NCI-H187 (cell line): ENCODE results near the gene OR2V1.
"Not testable (repeated sequence)": the region's sequence is repeated elsewhere in the genome, so short reads cannot be mapped to it uniquely, and the experiment has no call there.

Experiments
- DNase-seq, 2 experiments: peaks; one replicate each; lab custom pipeline; 2025; lab: John Stamatoyannopoulos, UW

The OR2V1 gene

DNA sequence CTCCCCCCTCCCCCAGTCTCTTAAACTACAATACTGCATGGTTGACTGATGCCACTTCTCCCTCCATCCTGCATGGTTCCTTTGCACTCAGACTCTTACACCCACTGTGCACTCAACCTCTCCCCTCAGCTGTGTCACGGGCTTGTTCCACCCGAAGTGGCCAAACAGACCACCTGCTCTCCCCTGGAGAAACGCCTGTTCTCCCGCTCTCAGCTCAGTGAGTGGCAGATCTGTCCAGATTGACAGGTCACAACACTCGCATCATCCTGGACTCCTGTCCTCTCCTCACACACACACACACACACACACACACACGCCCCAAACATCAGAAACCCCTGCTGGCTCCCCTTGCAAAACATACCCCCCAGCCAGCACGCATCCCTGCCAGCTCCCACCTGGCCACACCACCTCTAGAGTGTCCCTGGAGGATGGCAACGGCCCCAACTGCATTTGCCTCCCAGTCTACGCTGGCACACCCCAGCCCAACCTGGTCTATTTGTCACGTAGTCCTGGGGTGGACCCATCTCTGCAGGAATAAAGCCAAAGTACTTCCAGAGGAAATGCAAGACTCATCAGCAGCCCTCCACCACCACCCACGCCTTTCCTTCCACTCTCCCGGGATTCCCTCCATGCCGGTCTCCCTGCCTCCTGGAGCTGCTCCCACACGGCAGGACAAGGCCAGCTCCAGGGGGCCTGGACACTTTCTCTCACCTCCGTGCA, 2.9 kb downstream of the OR2V1 start:
- DNase-seq, result peak; percentile 13 to 59

DNA sequence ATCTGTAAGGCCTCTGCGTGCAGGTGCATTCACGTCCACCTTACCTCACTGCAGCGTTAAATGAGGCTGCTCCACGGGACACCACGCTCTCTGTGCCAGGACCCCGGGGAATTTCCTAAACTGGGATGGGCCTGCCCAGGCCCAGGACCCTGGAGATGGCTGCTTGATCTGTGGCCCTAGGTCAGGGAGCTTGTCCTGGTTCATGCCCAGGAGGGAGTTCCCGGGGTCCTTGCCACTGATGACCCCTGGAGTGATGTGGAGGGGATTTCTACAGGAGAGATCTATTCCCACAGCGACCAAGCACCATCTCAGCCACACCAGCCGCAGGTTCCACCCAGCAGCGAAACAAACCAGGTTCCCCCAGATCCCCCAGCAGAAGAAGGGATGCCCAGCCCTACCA, 3.5 kb downstream of the OR2V1 start:
- no peak for DNase-seq

DNA sequence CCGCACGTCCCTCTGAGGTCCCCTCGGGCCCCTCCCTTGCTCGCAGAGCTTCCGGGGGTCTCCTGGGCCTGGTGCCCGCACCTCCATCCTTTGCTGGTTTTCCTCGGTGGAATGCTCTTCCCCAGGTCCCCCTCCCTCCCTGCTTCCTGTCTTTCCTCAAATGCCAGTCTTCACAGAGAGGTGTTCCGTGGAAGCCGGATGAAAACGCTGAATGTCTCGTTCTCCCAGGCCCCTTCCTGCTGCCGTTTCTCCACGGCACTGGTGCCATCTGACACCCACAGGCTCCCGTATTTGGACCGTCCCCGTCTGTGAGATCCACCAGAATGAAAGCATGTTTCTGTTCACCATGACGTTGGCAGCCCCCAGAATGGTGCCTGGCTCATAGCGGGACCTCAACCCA, 4.1 kb downstream of the OR2V1 start:
- no peak for DNase-seq

DNA sequence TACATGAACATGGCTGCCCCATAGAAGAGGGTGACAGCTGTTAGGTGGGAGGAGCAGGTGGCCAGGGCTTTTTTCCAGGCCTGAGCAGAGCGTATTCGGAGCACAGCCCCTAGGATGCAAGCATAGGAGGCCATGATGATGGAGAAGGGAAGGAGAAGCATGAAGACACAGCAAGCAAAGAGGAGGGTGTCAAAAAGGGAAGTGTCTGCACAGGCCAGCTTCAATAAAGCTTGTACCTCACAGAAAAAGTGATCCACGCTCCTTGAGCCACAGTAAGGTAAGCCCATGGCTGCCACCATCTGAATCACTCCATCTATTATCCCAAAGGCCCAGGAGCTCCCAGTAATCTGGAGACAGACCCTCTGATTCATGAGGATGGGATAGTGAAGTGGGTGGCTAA, 6.4 kb downstream of the OR2V1 start:
- no peak for DNase-seq

DNA sequence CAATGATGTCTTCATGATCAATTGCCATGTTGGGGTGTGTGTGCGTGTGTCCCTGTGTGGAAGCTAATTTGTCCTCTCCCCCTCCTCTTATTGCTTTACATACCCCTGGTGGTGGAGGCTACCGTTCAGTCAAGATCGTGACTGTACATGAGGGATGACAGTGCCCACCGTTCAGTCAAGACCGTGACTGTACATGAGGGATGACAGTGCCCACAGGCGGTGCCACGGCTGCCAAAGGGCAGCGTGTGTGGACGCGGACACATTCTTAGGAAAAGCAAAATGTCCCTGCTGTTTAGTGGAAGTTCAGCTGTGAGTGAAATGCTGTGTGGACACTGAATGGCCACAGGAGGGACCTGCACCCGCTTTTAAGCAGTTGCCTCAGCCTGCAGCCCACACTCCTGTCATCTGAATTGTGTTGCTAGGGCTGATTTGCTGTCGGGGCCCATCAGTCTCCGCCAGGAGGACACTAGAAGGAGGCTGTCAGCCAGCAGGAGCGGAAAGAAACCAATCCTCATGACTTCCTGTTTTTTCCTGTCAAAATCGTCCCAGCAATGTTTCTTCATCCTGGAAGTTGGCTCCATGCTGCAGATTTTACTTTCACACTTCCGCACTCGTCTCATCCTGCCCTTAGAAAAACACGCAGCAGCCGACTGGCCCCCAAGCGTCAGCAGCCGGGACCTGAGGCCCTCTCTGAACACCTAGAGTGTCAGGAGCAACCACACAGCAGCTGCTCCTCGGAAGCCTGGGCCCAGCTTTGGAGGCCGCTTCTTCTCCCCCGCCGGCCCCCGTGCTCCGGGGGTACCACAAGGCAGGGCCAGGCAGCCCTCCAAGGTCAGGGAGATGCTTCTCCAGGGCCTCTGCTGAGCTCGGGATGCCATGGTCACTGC, 9.1 kb downstream of the OR2V1 start:
- no peak for DNase-seq

DNA sequence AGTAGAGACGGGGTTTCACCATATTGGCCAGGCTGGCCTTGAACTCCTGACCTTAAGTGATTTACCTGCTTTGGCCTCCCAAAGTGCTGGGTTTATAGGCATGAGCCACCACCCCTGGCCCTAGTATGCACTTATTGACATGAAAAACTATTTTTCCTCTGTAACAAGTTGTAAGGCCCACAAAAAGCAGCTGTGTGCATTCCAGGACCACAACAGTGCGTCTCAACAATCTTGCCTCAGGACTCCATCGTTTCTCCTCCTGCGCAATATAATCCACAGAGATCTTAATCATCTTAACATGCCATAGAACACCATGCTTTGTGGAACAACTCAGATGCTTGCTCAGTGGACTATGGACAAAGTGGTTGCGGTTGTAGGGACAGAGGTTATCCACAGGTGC, 10.2 kb downstream of the OR2V1 start:
- no peak for DNase-seq

DNA sequence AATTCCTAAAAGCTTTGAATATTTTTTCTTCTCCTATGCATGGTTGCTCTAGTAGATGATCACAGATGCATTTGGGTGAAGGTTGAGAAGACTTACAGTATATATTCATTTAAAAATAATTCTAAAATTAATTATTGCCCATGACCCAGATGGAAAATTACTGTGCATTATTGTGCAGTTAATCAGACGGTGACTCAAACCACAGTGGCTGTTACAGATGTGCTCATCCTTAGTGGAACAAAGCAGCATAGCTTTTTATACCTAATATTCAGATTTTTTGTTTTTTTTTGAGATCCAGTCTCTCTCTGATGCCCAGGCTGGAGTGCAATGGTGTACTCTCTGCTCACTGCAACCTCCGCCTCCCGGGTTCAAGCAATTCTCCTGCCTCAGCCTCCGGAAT, 10.7 kb downstream of the OR2V1 start:
- no peak for DNase-seq

DNA sequence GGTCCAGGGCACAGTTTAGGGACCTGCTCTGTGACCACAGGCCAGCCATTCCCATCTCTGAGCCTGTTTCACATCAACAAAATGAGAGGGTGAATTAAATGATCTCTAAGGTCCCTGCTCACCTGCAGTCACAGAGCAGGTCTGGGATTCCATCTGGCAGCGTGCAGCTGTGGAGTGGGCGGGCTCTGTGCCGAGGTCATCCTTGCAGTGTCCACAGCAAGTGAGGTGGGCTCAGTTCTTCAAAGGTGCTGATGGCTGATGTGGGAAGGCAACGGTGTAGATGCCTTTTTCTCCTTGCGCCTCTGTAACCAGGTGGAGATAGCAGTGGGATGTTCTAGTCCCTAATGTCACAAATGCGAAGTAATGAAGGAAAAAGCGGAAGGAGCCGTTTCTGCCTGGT, 11.9 kb downstream of the OR2V1 start:
- no peak for DNase-seq

DNA sequence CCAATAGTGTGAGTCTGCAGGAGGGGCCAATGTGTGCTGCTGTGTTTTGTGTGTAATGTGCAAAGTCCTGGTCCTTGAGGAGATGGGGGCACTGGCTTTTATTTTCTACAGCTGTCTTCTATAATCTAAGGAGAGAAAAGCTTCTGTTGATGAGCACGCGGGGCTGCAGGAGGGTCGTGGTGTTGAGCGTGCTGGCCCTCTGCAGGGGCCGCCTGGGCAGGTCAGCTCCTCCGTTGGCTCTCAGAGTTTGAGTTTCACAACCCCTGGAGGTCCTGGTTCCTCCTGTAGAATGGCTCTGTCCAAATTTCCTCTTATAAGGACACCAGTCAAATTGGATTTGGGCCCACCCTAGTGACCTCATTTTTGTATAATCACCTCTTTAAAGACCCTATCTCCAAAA, 12.6 kb downstream of the OR2V1 start:
- no peak for DNase-seq

DNA sequence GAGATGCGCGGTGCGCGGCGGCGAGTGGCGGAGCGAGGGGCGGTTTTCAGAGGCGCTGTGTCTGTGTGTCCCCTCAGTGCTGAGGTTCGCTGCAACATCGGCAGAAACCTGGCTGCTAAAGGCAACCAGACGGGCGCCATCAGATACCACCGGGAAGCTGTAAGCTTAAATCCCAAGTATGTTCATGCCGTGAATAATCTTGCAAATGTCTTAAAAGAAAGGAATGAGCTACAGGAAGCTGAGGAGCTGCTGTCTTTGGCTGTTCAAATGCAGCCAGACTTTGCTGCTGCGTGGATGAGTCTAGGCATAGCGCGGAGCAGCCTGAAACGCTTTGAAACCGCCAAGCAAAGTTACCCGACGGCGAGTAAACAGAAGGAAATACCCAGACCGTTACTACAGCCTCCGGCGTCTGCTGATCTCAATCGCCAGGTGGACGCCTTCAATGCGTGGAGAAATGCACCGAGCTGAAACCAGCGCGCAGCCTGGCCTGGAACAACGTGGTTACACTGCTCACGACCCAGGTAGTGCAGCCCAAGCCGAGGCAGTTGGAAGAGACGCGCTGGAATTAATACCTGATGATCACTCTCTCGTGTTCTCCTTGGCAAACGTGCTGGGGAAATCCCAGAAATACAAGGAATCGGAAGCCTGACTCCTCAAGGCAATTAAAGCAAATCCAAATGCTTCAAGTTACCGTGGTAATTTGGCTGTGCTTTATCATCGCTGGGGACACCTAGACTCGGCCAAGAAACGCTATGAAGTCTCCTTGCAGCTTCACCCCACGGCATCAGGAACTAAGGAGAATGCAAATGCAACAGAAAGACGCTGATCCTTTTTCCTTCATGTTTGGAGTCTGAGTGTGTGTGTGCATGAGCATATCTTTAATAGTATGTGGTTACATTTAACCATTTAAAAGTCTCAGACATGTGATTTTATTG, 15.9 kb downstream of the OR2V1 start:
- no peak for DNase-seq

DNA sequence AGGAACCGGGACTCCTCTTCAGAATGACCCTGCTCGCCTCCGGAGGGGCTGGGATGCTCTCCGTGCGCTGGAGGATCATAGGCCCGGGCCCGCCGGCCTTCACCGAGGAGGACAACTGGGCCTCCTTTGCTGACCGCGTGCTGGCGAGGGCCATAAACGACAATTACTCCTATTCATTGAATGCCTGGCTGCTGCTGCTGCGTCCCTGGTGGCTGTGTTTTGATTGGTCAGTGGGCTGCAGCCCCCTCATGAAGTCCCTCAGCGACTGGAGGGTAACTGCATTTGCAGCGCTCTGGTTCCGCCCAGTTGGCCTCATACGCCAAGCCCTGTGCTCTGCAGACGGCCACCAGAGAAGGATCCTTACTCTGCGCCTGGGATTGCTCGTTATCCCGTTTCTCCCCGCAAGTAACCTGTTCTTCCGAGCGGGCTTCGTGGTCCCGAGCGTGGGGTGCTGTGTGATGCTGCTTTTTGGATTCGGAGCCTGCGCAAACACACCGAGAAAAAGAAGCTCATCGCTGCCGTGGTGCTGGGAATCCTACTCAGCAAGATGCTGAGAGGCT, 16.6 kb downstream of the OR2V1 start:
- no peak for DNase-seq

DNA sequence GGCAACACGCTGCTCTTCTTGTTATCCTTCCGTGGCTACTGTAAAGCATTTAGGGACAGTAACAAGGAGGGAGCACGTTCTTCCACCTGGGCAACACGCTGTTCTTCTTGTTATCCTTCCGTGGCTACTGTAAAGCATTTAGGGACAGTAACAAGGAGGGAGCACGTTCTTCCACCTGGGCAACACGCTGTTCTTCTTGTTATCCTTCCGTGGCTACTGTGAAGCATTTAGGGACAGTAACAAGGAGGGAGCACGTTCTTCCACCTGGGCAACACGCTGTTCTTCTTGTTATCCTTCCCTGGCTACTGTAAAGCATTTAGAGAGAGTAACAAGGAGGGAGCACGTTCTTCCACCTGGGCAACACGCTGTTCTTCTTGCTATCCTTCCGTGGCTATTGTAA, 17.4 kb downstream of the OR2V1 start:
- not testable (repeated sequence) for DNase-seq

DNA sequence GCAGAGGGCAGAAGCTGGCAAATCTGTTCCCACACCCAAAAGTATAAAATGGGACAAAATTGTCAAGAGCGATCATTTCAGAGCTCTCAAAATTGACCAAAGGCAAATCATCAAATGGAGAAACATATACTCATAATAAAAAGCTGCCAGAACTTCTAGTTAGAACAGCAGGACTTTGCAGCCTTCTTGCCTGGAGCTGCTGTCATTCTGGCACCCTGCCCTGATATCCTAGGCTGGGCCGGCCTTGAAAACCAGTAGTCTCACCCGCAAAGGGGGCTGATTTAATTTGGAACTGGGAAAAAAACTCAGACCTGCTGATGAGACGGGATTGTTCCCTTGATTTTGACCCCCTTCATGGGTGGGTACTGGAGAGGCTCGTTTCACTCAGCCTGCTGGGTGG, 18.5 kb downstream of the OR2V1 start:
- no peak for DNase-seq

DNA sequence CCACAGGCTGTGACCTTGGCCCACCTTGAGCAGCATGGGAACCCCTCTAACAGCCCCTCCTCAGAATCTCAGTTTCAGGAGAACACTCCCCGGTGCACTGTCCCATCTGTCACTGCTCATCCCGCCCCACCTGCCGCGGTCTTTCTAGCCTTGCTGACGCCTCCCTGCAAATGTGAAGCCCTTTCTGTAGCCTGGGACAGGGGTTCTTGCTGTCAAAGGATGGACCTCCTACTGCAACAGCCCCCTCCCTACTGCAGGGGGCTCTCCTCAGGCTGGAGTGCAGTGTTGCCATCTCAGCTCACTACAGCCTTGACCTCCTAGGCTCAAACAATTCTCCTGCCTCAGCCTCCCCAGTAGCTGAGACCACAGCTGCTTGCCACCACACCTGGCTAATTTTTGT, 20.0 kb downstream of the OR2V1 start:
- DNase-seq, result no peak

DNA sequence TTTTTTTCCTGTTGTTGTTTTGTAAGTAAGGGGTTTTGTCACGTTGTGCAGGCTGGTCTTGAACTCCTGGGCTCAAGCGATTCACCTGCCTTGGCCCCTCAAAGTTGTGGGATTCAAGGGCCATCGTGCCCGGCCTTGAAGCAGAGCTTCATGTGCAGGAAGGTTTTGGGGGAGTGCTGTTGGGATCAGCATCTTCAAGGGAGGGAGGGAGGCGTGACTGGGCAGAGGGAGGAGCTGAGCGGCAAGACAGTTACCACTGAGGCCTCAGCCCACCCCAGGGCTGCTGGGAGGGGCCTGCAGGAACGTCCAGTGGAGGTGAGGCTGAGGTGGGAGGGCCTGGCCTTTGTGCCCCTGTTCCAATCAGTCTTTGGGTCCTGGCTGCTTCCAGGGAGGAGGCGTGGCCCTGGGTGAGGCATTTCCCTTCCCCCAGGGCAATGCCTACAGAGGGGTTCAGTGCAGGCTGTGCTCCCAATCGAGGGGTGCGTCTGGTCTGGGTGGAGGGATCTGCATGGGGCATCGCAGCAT, 21.4 kb downstream of the OR2V1 start:
- no peak for DNase-seq

DNA sequence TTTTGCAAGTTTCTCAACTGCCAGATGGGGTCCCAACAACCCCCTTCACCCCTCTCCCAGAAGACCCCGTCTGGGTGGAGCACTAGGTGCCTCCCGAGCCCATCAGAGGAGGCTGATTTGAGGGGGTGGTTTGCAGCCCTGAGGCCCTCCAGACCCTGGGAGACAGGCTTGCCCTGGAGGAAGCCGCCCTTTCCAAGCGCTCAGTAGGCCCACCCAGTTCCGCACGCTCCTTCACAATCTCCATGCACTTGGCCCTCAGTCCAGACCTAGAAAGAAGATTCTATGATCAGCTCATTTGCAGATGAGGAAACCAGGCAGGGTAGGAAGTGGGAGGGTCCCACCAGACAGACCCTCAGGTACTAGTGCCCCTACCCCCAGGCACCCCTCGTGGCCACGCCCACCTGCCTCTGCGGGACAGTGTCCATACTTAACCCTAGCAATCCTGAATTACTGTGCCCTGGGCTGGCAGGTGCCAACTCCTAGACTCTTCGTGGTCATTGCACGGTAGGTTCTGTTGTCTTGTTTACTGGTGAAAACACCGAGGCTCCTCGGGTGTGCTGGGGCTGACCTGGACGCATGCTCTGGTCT, 22.3 kb downstream of the OR2V1 start:
- no peak for DNase-seq

DNA sequence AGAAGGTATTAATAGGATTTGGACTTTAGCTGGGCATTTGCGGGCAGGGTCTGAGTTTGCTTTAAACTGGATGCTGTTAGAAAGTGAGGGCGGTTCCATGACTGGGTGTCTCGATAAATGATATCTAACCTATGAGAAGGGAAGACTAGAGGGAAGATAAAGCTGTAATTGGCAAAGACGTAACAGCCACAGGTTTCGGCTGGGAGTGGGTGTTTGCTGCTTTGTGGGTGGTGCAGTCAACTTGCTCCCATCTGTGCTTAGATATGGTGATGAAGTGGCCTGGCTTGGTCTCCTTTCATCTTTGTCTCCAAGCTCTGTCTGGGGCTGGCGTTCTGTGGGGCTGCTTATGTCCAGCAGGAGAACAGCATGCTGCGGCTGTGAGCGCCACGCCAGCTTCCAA, 23.3 kb downstream of the OR2V1 start:
- no peak for DNase-seq

DNA sequence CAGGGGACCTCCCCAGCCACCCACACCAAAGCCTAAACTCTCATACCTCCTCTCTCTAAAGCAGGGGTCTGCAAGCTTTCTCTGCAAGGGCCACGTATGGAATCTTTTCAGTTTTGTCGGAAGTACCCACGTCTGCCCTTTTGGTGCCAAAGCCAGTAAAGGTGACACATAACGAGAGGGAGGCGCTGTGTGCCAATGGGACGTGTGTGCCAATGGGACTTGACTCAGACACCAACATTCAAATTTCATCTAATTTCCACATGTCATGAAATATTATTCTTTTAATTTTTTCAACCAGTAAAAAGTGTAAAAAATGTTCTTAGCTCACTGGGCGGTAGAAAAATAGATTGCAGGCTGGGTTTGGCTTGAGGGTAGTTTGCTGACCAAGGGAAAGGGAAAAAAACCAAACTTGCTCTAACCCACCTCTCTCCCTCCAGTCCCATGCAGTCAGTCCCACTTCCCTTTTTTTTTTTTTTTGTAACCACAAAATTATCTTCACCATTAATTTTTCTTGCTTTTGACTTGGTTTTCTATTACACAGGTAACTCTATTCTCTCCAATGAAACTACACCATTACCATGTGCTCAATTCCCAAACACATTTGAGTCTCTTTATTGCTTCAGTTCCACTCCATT, 25.5 kb downstream of the OR2V1 start:
- no peak for DNase-seq

DNA sequence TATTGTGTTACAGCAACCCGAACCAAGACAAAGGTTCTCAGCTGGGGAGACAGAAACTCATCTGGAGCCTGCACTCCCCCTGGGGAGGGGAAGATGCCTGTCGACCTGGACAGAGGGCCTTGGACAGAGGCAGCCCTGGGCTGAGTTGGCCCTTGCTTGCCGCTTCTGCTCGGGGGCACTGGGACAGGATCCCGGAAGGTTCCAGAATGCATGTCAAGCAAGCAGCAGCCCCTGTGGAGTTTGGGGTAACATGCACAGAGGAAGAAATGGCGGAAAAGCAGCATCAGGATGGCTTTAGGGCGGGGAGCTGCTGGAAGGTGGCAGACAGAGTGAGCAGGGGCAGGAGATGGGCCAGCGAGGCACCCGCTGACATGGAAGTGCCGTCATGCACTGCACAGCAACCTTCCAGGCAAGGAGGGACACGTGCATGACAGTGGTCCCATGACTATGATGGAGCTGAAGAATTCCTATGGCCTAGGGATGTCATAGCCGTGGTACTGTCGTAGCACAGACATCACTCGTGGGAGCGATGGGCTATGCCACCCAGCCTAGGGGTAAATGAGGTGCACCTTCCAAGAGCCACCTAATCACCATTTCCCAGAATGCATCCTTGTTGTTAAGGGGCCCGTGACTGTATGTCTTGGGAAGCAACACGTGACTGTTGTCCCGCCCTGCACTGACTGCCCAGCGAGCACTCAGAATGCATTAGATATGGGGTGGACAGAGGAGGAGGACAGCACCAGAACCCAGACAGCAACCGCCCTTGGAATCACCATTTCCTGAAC, 26.2 kb downstream of the OR2V1 start:
- not testable (repeated sequence) for DNase-seq

DNA sequence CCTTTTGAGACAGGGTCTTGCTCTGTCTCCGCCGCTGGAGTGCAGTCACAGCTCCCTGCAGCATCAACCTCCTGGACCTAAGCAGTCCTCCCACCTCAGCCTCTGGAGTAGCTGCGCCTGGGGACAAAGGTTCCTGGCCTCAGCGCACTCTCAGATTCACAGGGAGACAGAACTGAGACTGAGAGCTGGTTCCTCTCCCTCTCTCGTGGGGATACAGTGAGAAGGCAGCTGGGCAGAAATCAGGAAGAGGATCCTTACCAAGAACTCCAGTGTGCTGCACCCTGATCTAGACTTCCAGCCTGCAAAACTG, 26.8 kb downstream of the OR2V1 start:
- not testable (repeated sequence) for DNase-seq
